GM19239 (cell line): ENCODE results near the gene CEP192.
A peak's percentile ranks its signal among the peaks of the same experiment; 100 is the strongest.

ENCODE experiments used
- DNase-seq: peaks from one replicate; pipeline ENCODE4 v3.0.0; 2011; ENCODE audit warnings: low spot score; ENCODE audit not compliant: insufficient read length
- FAIRE-seq: peaks from 2 replicates; lab custom pipeline; 2011; peaks lifted over from hg19 to GRCh38; lab: Jason Lieb, UNC

Gene CEP192

GRCh38 chr18:13136904-13137669 is 145.9 kb downstream of the CEP192 start:
- DNase-seq (peak; percentile 50), FAIRE-seq (no peak)

GRCh38 chr18:13137670-13138419 is 146.7 kb downstream of the CEP192 start:
- DNase-seq (peak; percentile 40), FAIRE-seq (peak; percentile 61)

GRCh38 chr18:13138420-13139139 is 147.4 kb downstream of the CEP192 start:
- FAIRE-seq: peak; percentile 8

GRCh38 chr18:13139885-13140450 is 148.8 kb downstream of the CEP192 start:
- no peak for FAIRE-seq
- DNase-seq: no peak

More at GRCh38 chr18:13138420-13139139, 147.4 kb downstream of the CEP192 start:
- no peak for DNase-seq

GRCh38 chr18:13141209-13141608 is 150.0 kb downstream of the CEP192 start:
- FAIRE-seq: no peak
- DNase-seq: no peak

- FAIRE-seq (no peak), DNase-seq (no peak)
Observed at GRCh38 chr18:13145636-13146190, 154.6 kb downstream of the CEP192 start.

GRCh38 chr18:13147130-13147529 is 156.0 kb downstream of the CEP192 start:
- no peak for FAIRE-seq
- no peak for DNase-seq

GRCh38 chr18:13151656-13152055 is 160.5 kb downstream of the CEP192 start:
- no peak for FAIRE-seq
- no peak for DNase-seq

- DNase-seq: no peak
- no peak for FAIRE-seq
Observed at GRCh38 chr18:13158428-13158827, 167.3 kb downstream of the CEP192 start.

- DNase-seq (peak; percentile 49), FAIRE-seq (peak; percentile 84)
Observed at GRCh38 chr18:13159579-13159978, 168.4 kb downstream of the CEP192 start.

GRCh38 chr18:13161276-13161899 is 170.2 kb downstream of the CEP192 start:
- no peak for FAIRE-seq
- no peak for DNase-seq

GRCh38 chr18:13163167-13163927 is 172.2 kb downstream of the CEP192 start:
- DNase-seq: no peak
- no peak for FAIRE-seq

- FAIRE-seq (no peak), DNase-seq (no peak)
Observed at GRCh38 chr18:13164406-13164805, 173.2 kb downstream of the CEP192 start.

- FAIRE-seq (no peak), DNase-seq (no peak)
Observed at GRCh38 chr18:13165636-13166423, 174.7 kb downstream of the CEP192 start.

- no peak for FAIRE-seq
- no peak for DNase-seq
Observed at GRCh38 chr18:13173578-13174145, 182.5 kb downstream of the CEP192 start.
